AG08396 (cell line): Measurements from ENCODE around the gene COL25A1.
"Not testable (repeated sequence)": the region's sequence is repeated elsewhere in the genome, so short reads cannot be mapped to it uniquely, and the experiment has no call there.

Experiments used
- DNase-seq: peaks from one replicate; pipeline ENCODE4 v3.0.0; 2012; ENCODE audit warnings: low spot score, mixed read lengths

COL25A1 gene

DNA sequence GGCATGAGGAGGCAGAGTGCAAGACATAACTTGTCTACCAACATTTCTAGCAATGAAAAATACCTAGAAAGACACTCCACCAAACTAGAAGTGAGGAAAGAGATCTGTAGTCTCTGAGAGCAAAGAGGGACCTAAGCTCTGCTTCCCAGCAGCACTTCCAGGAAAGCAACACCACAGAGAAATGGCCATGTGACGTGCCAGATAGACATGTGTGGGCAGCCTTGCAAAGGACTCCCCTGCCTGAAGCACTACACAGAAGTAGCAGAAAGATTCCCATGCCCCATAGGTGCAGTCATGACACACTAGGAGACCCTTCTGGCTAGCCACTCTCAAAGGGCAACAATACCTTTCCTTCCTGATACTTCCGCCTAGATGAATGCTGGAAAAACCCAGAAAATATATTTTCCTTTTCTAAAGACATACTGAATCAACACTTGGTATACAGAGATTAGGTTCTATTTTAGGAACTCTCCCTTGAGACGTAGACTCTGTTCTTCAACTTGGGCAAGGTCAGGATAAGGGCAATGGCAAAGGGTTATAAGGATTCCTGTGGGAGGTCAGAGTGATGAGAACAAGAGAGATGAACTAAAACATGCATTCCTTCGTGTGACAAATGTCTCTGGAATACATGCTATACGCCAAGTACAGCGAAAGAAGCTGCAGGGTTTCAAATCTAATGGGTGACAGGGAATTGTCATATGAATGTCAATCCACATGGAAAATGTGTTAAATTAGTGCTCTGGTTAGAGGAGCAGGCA lies 352.1 kb downstream of the COL25A1 start:
- DNase-seq: no peak

DNA sequence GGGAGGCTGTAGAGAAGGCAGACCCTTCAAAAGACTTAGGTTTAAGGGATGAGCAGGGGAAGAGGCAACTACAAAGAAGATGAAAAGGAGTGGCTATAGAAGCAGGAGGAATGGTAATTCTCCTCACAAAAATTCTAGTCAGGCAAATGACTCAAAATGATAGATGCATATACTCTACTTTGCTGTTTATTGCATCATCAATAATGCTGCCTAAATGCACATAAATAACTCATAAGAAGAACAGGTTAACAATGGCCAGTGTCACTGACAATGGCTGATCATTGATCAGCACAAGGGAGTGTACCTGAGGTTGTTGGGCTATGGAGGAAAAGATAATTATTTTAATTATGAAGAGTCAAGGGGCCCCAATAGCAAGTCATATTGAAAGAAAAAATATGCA lies 354.9 kb downstream of the COL25A1 start:
- DNase-seq: no peak

DNA sequence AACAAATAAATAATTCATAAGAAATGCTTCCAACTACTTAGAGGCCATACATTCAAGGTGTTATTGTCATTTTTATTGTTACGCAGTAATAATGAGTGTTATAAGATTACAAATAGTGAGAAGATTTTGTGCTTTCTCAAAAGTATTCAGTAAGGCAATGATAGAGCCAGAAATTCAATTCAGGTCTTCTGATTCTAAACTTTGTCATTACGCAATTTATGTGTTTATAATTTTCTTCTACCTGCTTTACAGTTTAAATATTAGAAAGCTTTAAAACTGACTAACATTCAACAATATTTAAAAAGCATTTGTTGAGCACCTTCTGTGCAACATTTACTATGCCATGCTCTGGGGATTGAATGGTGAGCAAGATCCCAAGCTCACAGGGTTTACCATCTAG lies 356.2 kb downstream of the COL25A1 start:
- DNase-seq: no peak

DNA sequence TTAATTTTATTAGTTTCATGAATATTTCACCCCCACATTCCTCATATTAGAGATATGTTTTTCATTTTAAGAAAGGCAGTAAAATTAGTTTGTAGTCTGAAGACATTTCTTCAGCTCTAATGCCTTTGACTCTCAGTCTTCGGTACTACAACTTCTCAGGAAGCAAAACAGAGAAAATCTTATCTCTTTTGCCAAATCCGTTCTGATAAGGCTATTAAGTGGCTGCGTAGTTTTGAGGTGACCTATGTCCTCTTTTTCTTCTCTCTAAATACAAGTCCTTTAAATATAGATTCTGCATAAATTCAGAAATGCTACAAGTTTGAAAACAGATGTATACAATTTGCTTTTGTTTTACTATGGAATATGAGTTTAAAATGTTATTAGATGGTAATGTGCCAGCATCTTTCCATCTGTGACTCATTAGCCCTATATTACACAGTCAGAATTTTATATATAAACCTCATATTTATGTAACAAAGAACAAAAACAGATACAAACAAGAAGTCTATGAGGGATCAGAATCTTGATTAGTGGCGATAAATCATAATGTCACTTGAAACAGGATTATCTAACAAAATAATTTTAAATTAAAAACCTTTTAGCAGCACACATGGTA lies 358.4 kb downstream of the COL25A1 start:
- DNase-seq: no peak

DNA sequence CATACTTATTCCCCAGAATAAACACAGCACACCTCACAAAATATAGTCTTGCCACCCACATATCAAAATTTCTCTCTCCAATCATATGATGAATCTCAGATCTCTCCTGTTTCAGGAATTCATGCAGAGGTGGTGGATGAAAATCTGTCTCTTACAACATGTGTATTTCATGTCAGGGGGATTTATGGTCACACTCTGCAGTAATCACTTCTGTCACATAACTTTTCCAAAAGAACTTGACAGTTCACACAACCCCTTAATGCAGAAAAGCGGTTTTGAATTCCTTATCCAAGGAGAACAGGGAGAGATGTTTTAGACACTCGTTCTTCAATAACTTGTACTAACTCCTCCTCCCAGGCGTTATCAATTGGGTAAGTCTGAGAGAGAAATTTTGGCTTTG lies 359.1 kb downstream of the COL25A1 start:
- DNase-seq: no peak

DNA sequence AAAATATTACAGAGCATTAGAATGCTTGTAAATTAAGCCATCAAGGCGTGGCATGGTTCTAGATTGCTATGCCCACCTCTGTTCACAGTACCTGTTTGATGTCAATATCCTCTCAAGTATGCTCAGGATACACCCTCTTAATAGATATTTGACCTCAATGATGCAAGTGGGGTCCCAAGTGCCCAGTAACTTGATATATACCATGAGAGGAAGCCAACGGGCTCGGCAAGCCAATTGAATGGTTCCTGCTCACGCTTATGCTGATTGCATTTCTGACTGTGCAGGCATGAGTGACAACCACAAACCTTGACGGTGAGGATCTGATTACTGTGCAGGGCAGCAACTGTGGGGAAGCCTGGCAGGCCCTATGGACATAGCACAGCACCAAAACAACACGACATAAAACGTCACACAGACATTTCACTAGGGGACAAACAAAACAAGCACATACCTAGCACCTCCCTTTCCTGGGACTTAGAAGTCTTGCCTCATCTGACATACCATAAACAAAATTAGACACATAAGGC lies 360.5 kb downstream of the COL25A1 start:
- DNase-seq: no peak

DNA sequence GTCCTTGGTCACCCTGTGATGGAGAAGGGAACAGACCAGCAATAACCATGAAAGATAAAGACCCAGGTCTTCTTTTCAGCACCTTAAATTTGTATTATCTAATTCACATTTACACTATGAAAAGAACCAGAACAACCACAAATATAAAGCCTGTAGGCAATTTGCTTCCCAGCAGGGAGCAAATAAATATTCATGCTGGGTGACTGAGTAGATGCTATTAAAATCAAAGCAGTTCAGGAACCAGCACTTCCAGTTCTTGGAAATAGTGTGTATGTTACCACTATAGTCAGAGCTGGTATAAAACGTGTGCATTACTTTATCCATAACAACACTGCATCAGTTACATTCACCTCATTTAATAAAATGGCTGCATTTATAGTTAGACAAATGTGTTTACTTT lies 361.8 kb downstream of the COL25A1 start:
- DNase-seq: no peak

DNA sequence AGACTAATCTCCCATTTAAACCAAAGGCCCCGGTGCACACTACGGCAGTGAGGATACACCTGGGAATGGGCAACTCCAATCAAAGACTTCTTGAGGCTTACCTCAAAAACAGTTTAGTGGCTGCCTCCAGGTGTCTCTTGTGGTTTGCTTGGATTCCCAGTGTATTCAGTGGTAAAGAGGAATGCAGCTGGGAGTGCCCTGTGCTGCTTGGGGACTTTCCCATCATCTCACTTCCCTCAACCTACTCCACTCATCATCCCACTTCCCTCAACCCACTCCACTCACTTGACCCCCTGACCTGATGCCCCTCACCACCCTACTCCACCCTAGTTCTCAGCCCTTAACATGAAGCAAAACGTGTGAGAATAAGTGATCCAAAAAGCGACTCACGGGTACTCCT lies 362.3 kb downstream of the COL25A1 start:
- no peak for DNase-seq

DNA sequence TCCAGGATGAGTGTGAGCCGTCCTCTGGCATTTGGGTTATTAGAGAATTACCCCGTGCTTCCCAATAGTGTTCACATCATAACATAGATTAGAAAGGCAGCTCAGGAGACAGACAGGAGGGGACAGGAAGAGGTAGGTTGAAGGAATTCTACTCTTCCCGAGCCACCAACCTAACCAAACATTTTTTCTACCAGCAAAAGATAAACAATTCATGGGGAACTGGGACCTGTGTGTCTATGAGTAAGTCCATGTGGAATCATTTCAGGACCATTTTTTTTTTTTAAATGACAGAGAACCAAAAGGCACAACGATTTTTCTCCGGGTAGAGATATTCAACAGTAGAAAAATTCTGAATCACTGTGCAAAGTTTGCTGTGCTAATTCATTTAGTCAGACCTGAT lies 365.4 kb downstream of the COL25A1 start:
- DNase-seq: no peak

DNA sequence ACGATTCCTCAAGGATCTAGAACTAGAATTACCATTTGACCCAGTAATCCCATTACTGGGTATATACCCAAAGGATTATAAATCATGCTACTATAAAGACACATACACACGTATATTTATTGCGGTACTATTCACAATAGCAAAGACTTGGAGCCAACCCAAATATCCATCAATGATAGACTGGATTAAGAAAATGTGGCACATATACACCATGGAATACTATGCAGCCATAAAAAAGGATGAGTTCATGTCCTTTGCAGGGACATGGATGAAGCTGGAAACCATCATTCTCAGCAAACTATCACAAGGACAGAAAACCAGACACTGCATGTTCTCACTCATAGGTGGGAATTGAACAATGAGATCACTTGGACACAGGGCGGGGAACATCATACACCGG lies 368.5 kb downstream of the COL25A1 start:
- DNase-seq: not testable (repeated sequence)

DNA sequence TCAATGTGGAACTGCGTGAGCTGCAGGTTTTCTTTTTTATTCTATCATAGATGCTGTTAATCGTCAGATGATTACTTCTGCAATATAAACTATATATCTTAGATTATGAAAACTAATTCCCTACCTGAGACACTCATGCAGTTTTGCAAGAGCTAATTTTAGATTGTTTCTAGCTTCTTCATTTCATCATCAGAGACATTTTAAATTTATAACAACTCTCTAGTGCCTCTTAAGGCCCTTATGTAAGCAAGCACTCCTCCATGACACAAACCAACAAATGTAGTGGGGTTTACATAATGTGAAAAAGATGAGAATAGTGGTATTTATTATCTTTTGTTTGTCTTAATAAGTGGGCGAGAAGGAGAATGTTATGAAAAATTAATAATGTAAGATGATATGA lies 369.4 kb downstream of the COL25A1 start:
- DNase-seq: no peak

DNA sequence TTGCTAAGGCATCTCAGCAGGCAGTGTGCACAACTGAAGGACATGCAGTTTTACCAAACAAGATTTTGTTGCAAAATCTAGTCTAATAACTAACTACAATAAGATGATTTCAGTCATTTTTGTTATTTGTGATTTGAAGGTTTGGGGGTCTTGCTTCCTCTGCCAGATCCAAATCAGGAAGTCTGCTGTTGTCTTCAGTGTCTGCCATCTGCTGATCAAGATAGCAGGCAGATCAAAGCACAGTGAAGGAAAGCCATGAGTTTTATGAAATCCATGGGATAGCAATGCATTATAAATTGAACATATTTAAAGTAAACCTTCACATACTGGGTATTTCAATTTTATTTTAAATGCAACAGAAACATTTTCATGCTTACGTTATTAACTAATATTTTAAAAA lies 370.5 kb downstream of the COL25A1 start:
- DNase-seq: no peak

DNA sequence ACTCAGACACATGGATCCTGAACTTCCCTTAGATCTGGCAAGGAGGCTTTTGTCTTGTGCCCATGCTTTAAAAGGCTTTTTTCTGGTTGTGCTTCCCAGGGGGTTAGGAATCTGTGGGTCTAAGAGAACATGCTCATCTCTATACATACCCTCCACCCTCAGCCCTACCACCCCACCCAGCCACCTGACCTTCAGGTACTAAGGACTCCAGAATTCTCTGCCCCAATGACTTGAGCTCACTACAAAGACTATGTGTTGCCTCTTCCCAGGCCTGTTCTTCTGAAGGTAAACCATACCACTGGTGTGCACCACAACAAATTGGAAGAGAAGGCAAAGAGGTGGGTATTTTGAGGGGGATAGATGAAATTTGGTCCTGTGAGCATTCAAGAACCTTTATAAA lies 372.3 kb downstream of the COL25A1 start:
- DNase-seq: no peak

DNA sequence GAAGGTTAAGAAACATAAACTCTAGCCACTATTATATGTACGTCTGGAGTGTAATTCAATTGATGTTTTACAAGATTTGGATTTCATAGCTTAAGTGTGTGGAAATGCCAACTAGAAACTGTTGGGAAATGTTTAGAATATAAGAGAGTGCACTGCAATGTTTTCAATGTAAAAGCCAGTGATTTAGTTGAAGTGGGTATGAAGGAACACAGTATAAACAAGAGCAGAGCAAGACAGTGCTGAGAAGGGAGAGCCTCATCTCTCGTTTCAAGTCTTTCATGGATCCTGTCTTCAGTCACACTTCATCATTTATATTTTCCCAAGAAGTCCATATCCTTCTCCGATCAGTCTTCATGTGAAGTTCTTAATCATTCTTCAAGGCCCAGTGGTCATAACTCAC lies 375.7 kb downstream of the COL25A1 start:
- no peak for DNase-seq

DNA sequence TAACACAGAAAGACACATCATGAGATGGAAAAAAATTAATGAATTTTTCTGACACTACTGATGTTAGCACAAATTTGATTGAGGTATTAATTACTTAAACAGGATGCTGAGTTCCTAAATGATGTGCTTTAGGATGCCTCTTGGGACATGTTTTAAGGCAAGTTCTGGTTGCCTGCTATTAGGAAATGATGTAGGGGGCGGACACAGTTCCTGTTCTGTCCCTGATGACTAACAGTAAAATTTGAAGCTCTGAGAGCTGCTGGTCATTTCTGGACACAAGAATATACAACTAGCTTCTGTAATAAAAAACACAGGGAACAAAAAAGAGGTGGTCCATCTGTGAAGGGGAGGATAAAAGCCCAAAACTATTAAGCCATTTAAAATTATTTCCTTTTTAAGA lies 376.4 kb downstream of the COL25A1 start:
- DNase-seq: no peak

DNA sequence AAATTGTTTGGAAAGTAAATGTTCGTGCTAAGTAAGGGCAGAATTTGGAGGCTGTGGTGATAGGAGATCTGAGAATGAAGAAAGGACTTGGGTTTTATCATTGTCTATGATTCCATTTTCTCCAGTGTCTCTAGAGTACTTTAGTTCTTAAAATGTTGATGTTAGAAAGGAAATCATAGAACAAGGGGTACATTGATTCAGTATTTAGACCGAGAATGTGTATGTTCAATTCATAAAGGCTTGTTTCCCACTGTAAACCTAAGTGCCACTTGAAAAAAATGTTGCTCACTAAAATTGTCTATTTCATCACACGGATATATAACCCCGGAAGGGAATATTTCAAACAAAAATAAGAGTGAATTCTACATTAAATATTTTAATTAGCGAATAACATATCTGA lies 380.3 kb downstream of the COL25A1 start:
- no peak for DNase-seq

DNA sequence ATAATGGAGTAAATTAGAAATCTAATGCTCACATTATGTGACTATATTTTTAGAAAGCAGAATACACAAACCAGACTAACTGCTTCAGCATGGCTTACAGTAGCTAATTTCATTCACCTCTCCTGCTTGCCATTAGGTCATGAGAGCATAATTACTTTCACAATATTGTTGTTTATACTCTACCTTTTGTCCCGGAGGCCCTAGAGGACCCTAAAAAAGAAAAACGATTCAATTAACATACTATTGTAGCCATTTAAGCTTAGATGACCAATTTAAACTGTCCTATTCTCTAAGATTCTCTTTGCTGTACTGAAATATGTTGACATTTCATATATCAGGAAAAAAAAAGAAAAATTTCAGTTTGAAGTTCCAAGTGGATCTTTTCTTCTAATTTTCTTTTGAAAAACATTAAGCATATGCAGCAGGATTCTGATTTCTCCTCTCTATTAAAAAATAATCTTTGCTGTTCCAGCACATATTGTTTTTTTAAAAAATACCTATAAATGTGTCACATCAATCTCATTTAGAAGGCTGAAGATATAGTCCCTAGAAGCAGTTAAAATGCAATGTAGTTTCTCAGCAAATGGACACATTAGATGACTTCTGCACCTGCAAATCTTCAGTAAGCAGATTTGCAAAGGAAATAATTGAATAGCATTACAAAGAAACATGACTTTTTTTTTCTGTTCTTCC lies 381.9 kb downstream of the COL25A1 start:
- no peak for DNase-seq

DNA sequence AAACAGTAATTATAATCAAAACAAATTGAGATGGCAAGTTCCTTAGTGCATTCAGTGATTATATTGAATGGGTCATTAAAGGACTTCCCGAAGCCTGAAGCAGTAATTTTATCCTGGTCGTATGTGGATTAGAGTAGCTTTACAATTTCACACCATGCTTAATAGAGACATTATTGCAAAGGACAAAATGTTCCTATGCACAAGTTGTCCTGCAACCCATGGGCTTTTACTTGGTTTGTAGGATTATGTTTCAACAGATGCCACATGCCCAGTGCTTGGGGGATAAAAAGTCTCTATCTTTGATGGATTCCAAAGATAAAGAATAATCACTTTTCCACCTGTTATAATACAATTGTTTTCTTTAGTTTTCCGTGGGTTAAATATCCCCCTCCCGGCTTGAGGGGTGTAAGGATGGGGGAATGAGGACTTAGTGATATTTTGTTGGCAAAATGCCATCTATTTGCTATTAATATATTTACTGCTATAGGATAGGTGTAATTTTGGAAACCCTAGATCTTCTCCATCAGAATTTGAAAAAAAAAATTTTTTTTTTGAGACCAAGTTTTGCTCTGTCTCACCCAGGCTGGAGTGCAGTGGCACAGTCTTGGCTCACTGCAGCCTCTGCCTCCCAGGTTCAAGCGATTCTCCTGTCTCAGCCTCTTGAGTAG lies 383.1 kb downstream of the COL25A1 start:
- no peak for DNase-seq

DNA sequence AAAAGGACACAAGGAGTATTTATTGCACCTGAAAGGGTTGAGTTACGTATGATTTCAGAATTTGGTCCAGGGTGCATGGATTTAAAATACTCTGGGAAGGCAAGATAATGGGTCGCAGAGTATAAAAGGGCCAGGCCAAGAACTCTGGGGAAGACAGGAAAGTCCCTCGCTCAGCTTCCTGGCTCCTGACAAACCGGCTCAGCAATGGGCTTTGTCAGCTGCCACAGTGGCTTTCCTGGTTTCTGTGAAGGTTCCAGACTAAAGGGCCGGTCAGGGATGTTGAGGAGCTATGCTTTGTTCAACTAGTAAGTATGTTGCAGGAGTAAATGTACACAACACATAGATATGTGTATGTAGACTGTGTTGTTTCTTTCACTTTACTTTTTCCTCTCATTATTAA lies 385.2 kb downstream of the COL25A1 start:
- no peak for DNase-seq

DNA sequence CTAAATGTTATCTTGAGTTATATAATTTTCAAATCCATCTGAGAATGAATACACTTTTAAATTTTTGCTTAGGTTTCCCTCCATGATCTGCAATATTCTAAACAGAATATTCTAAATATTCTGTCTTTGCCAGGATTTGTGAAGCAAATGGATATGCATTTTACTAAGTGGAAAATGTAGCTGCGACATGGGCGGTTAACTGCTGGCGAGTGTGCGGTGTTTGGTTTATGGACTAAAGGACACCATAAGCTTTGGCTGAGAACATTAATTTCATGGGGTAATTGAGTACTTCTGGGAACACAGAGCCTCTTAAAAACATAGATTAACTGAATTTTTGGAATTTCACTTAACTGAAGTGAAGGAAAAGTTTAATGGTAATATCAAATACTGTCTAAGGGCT lies 385.8 kb downstream of the COL25A1 start:
- no peak for DNase-seq

DNA sequence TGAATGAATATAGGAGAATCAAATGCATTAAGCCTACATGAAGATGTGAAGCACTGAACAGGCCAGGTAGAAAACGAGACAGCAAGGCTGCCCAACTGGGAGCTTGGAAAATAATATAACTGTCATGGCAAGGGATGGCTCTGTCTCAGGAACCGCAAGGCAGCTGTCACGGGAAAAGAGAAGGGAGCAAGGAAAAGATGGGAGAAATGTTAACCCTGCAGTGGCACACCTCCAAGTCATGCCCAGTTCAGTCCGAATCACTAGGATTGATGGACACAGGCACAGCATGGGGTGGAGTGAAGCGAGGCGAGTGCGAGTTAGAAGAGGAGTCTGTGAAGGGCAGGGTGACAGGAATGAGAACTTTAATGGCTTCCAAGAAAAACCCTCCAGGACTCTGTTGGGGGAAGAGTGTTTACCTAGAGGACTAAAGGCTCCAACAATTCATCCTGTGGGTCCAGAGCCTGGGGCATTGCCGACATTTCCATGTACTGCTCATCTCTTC lies 395.5 kb downstream of the COL25A1 start:
- DNase-seq: no peak

DNA sequence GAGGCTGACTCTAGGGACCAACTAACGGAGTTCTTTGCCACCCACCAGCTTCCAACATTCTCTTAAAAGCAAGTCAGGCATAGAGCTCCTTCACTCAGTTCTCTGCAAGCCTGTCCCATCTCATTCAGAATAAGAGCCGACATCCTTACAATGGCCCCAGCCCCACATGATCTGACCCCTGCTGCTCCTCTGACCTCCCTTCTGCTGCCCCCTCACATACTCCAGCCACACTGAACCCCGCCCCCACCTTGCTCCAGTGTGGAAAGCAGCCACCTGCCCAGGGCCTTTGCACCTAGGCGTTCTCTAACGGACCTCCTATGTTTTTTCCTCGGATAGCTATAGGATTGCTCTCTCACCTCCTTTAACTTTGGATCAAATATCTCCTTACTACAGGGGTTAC lies 396.5 kb downstream of the COL25A1 start:
- DNase-seq: no peak
